HepG2 (cell line): ENCODE data around the gene CFAP61. TPM values are rescaled to one million over a fixed set of nuclear protein-coding genes. Genes with fewer than 3 reads are reported as not detected.
A peak's percentile ranks its signal among the peaks of the same experiment; 100 is the strongest.

Experiments
- CHCHD3 ChIP-seq: sonication (generic); formaldehyde crosslinking; IDR thresholded peaks from 2 replicates; pipeline ENCODE4 v1.8.0; 2022; ENCODE audit warnings: mild to moderate bottlenecking, missing genetic modification reagents, moderate library complexity
- FOXC1 ChIP-seq: sonication (generic); formaldehyde crosslinking; IDR thresholded peaks from 2 replicates; pipeline ENCODE4 v1.8.0; 2022; ENCODE audit warnings: mild to moderate bottlenecking, missing genetic modification reagents, borderline replicate concordance
- KLF11 ChIP-seq: IDR thresholded peaks from 2 replicates; pipeline ENCODE4 v1.6.1; 2016; ENCODE audit warnings: missing compliant biosample characterization
- MEIS1 ChIP-seq: sonication (generic); formaldehyde crosslinking; IDR thresholded peaks from 2 replicates; pipeline ENCODE4 v1.9.0; 2021; ENCODE audit warnings: mild to moderate bottlenecking, missing genetic modification reagents, moderate library complexity, borderline replicate concordance
- MLXIP ChIP-seq: sonication (generic); formaldehyde crosslinking; IDR thresholded peaks from 2 replicates; pipeline ENCODE4 v1.9.0; 2021; ENCODE audit warnings: missing genetic modification reagents, borderline replicate concordance
- MTA1 ChIP-seq: sonication (generic); formaldehyde crosslinking; IDR thresholded peaks from 2 replicates; pipeline ENCODE4 v1.4.0; 2020; ENCODE audit warnings: missing genetic modification reagents, mild to moderate bottlenecking, borderline replicate concordance
- NCOA5 ChIP-seq: sonication (generic); formaldehyde crosslinking; IDR thresholded peaks from 2 replicates; pipeline ENCODE4 v1.4.0; 2020; ENCODE audit warnings: missing genetic modification reagents
- NFIC ChIP-seq: IDR thresholded peaks from 2 replicates; pipeline ENCODE4 v1.6.1; 2012; ENCODE audit warnings: mild to moderate bottlenecking, low read length, inconsistent platforms
- NRL ChIP-seq: sonication (generic); formaldehyde crosslinking; IDR thresholded peaks from 2 replicates; pipeline ENCODE4 v1.5.0; 2020; ENCODE audit warnings: missing genetic modification reagents, mild to moderate bottlenecking, moderate library complexity, borderline replicate concordance
- POLR2A ChIP-seq, 2 experiments: IDR thresholded peaks; 2 replicates each; pipeline ENCODE4 v1.6.1; 2011; ENCODE audit warnings: low read depth in 2 of 2, low read length in 2 of 2, mild to moderate bottlenecking in 1 of 2, moderate library complexity in 1 of 2; ENCODE audit not compliant: insufficient read depth in 1 of 2
- RFX1 ChIP-seq: fragments of 450-650 bp; IDR thresholded peaks from 2 replicates; pipeline ENCODE4 v1.6.1; 2017
- SMYD3 ChIP-seq: sonication (generic); formaldehyde crosslinking; IDR thresholded peaks from 2 replicates; pipeline ENCODE4 v1.8.1; 2023; ENCODE audit warnings: mild to moderate bottlenecking, missing genetic modification reagents
- SNRNP70 ChIP-seq: fragments of 200-400 bp; formaldehyde crosslinking; IDR thresholded peaks from 2 replicates; pipeline ENCODE4 v1.6.1; 2017; ENCODE audit warnings: mild to moderate bottlenecking, low read depth, low read length, moderate library complexity
- SP1 ChIP-seq, 2 experiments: fragments of 450-650 bp in 1 of 2; sonication (generic) in 1 of 2; formaldehyde crosslinking in 1 of 2; IDR thresholded peaks; 2 replicates each; pipeline versions ENCODE4 v1.4.0 to v1.6.1; 2016 to 2020; ENCODE audit warnings: missing genetic modification reagents in 1 of 2
- TCF12 ChIP-seq, 2 experiments: fragments of 450-650 bp in 1 of 2; sonication (generic) in 1 of 2; formaldehyde crosslinking in 1 of 2; IDR thresholded peaks; 2 replicates each; pipeline versions ENCODE4 v1.6.1 to v1.8.0; 2017 to 2022; ENCODE audit warnings: antibody characterized with exemption in 1 of 2, mild to moderate bottlenecking in 1 of 2, missing genetic modification reagents in 1 of 2, moderate library complexity in 1 of 2
- ZBED4 ChIP-seq: sonication (generic); formaldehyde crosslinking; IDR thresholded peaks from 2 replicates; pipeline ENCODE4 v1.4.0; 2020; ENCODE audit warnings: missing genetic modification reagents, borderline replicate concordance
- ZFX ChIP-seq: sonication (generic); formaldehyde crosslinking; IDR thresholded peaks from 2 replicates; pipeline ENCODE4 v1.4.0; 2020; ENCODE audit warnings: mild to moderate bottlenecking, low read depth, missing genetic modification reagents, moderate library complexity
- ZNF264 ChIP-seq: sonication (generic); formaldehyde crosslinking; IDR thresholded peaks from 2 replicates; pipeline ENCODE4 v1.4.0; 2020; ENCODE audit warnings: missing genetic modification reagents
- ZNF616 ChIP-seq: sonication (generic); formaldehyde crosslinking; IDR thresholded peaks from 2 replicates; pipeline ENCODE4 v1.5.0; 2020; ENCODE audit warnings: low read depth, mild to moderate bottlenecking, missing genetic modification reagents
- ZNF75D ChIP-seq: sonication (generic); formaldehyde crosslinking; IDR thresholded peaks from 2 replicates; pipeline ENCODE4 v1.8.1; 2023; ENCODE audit warnings: missing genetic modification reagents, mild to moderate bottlenecking, borderline replicate concordance
- ZNF775 ChIP-seq: sonication (generic); formaldehyde crosslinking; IDR thresholded peaks from 2 replicates; pipeline ENCODE4 v1.4.0; 2020; ENCODE audit warnings: missing genetic modification reagents, mild to moderate bottlenecking, moderate library complexity, borderline replicate concordance
- polyA plus RNA-seq, 8 experiments: library from polyadenylated mRNA; depleted of rRNA in 3 of 8; stranded (reverse) in 7 of 8; unstranded in 1 of 8; fragments of >200 nt; fragmentation: Illumina TruSeq in 4 of 8; extraction: Trizol in 4 of 8; gene quantifications; 2 replicates each; pipeline versions ENCODE4 v1.2.1 to v1.2.3, GENCODE V29; 2011 to 2016; ENCODE audit warnings: low read depth in 4 of 8, missing spikeins in 1 of 8, mixed read lengths in 1 of 8; ENCODE audit not compliant: insufficient read depth in 1 of 8
- total RNA-seq, 5 experiments: library from RNA; depleted of rRNA; stranded (reverse); fragments of >200 nt; fragmentation: Illumina TruSeq; extraction: Trizol; gene quantifications; 2 replicates each; pipeline ENCODE4 v1.2.3, GENCODE V29; 2016; ENCODE audit warnings: low read depth in 1 of 5
- TF ChIP-seq, protein P1 (sequence below): sonication (generic); formaldehyde crosslinking; IDR thresholded peaks from 2 replicates; pipeline ENCODE4 v1.5.0; 2020; ENCODE audit warnings: mild to moderate bottlenecking, missing genetic modification reagents

Gene CFAP61
- total and polyA plus RNA-seq, 2 of the 13 experiments (the other 11 are each of a cell fraction or from before 2014, with no cell fraction given): 0.27 TPM; not detected in 1

DNA sequence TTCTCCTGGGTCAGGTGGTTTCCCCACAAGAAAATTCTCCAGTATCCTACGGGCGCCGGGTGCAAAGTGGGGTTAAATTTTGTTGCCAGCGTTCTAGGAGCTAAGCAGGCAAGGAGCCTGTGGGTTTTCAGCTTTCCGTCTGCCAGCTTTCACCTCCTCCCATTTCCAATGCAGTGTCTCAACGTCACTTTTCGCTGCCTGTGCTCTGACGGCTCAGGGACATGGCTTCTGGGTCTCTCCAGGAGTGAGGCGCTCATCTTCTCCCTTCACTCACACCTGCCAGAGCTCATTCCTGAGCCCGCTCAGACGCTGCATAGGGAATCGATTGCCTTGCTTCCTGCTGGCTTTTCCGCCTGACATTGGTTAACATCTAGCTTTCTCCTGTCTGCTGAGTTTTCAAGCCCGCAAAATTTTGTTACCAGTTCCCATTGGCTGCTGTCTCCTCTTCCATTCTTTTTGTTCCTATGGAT lies 42.5 kb upstream of the CFAP61 start (continued):
- TF ChIP-seq, protein P1, sequence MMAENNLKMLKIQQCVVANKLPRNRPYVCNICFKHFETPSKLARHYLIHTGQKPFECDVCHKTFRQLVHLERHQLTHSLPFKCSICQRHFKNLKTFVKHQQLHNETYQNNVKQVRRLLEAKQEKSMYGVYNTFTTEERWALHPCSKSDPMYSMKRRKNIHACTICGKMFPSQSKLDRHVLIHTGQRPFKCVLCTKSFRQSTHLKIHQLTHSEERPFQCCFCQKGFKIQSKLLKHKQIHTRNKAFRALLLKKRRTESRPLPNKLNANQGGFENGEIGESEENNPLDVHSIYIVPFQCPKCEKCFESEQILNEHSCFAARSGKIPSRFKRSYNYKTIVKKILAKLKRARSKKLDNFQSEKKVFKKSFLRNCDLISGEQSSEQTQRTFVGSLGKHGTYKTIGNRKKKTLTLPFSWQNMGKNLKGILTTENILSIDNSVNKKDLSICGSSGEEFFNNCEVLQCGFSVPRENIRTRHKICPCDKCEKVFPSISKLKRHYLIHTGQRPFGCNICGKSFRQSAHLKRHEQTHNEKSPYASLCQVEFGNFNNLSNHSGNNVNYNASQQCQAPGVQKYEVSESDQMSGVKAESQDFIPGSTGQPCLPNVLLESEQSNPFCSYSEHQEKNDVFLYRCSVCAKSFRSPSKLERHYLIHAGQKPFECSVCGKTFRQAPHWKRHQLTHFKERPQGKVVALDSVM (CRISPR knock-in tag): no peak
- TF ChIP-seq TCF12 (IDR thresholded peaks at IDR 0.05) (no peak), TCF12 (CRISPR knock-in tag; IDR thresholded peaks at IDR 0.05) (peak; percentile 61; the same call in 1 of the 2 replicates), ZFX (CRISPR knock-in tag) (no peak), MLXIP (no peak), ZNF264 (CRISPR knock-in tag) (0 out of 2 replicates have a peak, but pooled peaks have one; percentile 34), ZBED4 (CRISPR knock-in tag) (0 out of 2 replicates have a peak, but pooled peaks have one; percentile 25), SP1 (IDR thresholded peaks at IDR 0.05) (no peak), SP1 (CRISPR knock-in tag; IDR thresholded peaks at IDR 0.05) (no peak), MEIS1 (CRISPR knock-in tag) (no peak; the same call in 1 of the 2 replicates), MTA1 (0 out of 2 replicates have a peak, but pooled peaks have one; percentile 29), NCOA5 (no peak), CHCHD3 (CRISPR knock-in tag) (no peak), POLR2A (IDR thresholded peaks at IDR 0.05; ENCODE audit: insufficient read depth in 1 of 2, low read depth in 2 of 2, low read length in 2 of 2) (0 out of 4 replicates have a peak, but pooled peaks of 1 of the 2 experiments have one; percentile 17), ZNF616 (CRISPR knock-in tag) (no peak), KLF11 (CRISPR knock-in tag) (no peak), RFX1 (no peak), FOXC1 (CRISPR knock-in tag) (no peak), ZNF75D (no peak), SNRNP70 (no peak), SMYD3 (peak; percentile 46; the same call in 1 of the 2 replicates), NFIC (no peak), NRL (CRISPR knock-in tag) (no peak), ZNF775 (peak; percentile 59; the same call in 1 of the 2 replicates)
